T-helper 2 cell treated with Interferon-gamma antibody and Interleukin-4, amounts not matched to agents 100 ng/mL and 5 ng/mL, for 36 hours (primary cell): ENCODE measurements around the gene TMEM204. TPM values are rescaled to one million over a fixed set of nuclear protein-coding genes. Genes with fewer than 3 reads are reported as not detected.

Experiments used
- intact Hi-C: fragments of 100-400 bp; cut with micrococcal nuclease; formaldehyde crosslinking; loops from one replicate; pipeline ENCODE4 v1.15.1; 2023
- total RNA-seq: library from RNA; stranded (reverse); gene quantifications from 2 replicates; pipeline ENCODE4 v1.2.3, GENCODE V29; 2022

Gene TMEM204
- total RNA-seq, 1 donor from 2014 or later: 40.3 TPM

DNA sequence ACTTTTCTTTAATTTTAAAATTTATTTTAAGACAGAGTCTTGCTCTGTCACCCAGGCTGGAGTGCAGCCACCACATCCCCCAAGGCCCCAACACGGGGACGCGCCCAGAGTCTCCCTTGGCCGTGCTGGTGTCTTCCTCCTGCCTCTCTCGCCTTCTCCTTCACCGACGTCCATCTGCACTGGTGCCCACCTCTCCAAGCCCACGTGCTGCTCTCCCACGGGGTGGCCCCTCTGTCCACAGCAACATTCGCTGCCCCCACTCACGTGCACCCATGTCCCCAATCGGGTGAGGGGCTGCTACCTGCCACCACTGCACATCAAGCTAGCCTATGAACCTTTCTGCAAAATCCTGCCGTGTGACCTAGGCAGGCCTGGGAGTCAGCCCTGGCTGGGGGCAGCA is 3.1 kb downstream of the TMEM204 start:
- intact Hi-C loops: loop anchor here (5.0 kb wide), 1 partner anchor 114 kb away; the partner anchor contains the start of gene UQCC4

DNA sequence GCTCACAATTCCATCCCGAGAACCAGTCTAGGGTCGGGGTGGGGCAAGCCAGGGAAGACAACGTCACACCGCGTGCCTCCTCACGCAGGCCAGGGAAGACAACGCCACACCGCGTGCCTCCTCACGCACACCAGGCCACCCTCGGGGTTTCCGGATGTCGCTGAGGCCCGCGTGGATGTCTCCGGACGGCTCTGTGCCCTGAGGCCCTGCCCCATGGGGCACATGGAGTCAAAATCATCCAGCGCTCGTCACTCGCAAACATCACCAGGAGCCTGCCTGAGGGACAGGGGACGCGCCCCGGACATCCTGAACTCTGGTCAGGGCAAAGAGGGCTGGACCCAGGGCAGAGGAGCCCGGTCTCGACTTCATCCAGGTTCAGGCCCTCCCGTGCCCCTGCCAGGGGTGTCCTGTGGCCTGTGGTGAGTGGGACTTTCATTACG is 3.7 kb downstream of the TMEM204 start:
- intact Hi-C loops: loop anchor here (5.0 kb wide), 1 partner anchor 115 kb away; the partner anchor contains the start of gene UQCC4

DNA sequence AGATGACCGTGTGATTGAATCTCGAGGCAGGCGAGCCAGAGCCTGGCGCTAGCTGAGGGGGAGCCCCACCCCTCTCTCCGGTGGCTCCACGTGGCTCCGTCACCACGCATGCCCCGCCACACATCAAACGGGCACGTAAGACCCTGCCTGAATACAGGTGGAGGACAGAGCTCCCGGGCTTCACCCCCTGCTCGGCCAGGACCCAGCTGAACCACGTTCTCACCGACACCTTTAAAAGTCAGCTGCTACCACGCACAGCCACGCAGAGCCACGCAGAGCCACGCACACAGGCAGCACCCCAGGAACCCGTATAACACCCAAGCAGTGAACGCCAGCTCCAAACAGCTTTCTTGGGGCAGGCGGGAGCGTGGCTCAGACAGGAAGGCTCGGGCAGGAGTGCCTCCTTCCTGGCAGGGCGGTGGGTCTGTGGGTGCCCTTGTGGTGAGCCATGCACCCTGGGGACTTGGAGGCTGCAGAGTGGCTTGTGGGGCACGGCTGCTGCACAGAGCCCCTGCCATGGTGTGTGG is 4.4 kb downstream of the TMEM204 start:
- intact Hi-C loops: loop anchor here (5.0 kb wide), 1 partner anchor 116 kb away; the partner anchor contains the start of gene UQCC4

DNA sequence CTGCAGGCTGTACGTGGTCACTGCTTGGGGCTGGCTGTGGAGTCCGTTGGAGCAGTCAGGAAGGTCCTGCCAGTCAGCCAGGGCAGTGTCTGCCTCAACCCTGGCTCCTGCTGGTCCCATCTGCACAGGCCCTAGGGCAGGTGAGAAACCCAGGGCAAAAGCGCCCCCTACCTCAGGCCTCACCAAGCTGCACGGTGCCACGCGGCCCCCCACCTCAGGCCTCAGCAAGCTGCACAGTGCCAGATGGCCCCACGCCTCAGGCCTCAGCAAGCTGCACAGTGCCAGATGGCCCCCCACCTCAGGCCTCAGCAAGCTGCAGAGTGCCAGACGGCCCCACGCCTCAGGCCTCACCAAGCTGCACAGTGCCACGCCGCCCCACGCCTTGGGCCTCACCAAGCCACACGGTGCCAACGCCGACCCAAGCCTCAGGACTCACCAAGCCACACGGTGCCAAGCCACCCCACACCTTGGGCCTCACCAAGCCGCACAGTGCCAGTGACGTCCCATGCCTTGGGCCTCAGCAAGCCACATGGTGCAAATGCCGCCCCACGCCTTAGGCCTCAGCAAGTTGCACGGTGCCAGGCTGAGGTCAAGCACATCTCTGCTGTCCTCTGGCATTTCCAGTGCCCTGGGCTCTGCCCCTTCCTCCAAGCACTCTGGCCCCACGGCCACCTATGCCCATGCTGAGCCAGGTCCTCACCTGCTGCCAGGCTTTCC is 5.5 kb downstream of the TMEM204 start:
- intact Hi-C loops: loop anchor here (5.0 kb wide), 1 partner anchor 117 kb away; the partner anchor contains the start of gene UQCC4

DNA sequence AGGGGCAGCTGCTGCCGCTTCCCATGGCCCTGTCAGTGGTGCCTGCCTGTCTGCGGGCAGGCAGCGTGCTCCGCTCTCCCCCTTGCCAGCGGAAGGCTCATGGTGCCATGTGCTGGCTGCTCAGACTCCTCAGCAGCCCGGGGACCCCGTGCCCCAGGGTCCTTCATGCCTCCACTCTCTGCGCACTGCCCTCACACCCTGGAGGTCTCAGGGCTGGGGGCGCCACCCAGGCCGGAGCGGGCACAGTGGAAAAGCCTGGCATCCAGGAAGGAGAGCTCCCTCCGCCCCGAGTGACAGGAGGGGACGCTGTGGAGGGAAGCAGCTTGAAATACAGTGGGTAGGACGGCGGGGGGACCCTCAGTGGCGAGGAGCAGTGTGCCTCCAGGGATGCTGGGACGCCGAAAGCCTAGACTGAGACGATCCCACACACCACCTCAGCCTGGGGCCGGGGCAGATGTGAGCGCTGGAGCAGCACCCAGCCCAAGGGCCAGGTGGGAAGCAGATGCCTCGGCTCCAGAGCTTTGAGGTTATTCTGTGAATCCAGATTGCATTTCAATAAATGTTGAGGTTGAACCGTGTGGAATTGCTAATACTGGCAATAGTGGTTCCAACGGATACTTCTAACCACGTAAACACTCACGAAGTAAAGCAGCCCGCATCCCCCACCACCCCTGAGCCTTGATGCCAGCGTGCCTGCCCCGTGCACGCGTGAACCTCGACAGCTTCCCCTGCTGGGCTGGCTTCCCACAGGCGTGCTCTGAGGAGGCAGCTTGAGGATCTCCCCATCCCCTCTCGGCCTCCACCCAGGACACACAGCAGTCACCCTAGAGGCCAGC is 6.5 kb downstream of the TMEM204 start:
- intact Hi-C loops: loop anchor here (5.0 kb wide), 1 partner anchor 118 kb away; the partner anchor contains the start of gene UQCC4

DNA sequence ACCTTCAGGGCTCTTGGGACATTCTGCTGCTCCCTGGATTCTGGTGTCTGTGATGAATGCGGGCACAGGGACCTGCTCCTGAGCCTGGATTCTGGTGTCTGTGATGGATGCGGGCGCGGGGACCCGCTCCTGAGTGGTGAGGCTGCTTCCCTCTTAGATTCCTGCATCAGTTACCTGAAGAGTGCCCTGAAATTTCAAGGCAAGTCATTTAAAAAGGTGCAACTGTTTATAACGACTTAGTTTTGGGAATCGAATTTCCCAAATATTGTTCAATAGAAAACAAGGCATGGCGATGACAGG is 7.0 kb downstream of the TMEM204 start:
- intact Hi-C loops: no loop called here

DNA sequence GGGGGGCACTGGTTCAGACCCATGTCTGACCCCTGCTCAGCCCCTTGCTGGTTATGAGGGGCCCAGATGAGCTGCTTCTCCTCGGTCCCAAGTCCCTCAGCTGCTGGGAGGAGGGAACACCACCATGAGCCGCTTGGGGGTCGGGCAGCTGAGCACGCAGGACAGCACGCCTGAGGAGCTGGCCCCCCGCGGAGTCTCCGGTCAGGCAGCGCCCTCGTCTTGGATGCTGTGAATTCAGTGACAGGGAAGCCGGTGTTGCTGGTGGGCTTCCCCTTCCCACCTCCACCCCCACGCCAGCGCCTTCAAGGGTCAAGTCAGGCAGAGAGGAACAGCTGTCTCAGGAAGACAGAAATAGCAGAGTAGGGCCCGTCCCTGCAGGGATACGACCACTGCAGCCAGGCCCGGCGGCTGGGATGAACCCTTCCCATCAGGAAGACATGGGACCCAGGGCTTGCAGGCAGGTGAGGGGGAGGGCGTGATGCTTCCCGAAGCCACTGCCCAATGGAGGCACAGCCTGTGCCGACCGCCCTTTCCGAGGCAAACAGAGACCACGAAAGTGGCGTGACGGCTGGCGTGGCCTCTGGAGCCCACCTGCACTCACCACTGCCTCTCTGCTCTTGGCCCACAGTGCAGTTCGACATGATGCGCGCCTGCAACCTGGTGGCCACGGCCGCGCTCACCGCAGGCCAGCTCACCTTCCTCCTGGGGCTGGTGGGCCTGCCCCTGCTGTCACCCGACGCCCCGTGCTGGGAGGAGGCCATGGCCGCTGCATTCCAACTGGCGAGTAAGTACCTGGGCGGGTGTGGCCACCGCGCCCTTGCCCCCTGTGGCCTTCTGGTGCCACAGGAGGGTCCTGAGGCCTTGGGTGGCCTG is 8.1 kb downstream of the TMEM204 start:
- intact Hi-C loops: loop anchor here (2.0 kb wide), 1 partner anchor 49 kb away; the partner anchor contains the start of gene TELO2

DNA sequence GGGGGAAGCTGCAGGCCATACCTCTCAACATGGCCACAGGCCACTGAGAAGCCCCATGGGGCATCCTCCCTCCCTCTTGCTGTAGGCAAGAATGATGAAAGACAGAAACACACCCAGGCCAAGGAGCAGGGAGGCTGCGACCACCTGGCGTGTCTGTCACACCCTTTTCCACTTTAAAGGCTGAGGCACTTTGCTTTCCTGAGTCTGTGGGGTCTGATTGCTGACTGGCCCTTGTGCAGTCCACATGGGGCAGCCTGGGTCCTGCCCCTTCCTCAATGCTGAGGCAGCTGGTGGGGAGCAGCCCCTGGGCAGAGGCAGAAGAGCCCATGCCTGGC is 8.7 kb downstream of the TMEM204 start:
- intact Hi-C loops: loop anchor here (2.0 kb wide), 1 partner anchor 49 kb away; the partner anchor contains the start of gene TELO2

DNA sequence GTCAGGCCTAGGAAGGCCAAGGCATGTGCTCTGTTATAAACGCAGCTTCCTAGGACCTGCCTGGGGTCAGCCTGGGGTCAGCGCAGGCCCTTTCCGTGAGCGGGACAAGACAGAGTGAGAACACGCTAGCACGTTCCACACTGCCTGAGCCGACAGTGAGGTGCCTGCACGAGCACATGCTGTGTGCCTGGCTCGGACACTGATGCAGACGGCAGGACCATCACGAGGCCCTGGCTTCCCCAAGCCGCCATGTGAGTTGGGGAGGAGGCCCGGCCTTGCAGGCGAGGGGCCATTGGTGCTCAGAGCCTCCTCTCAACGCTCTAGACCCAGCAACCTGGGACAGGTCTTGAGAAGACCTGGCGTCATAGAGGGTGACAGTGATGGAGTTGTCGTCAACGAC is 9.1 kb downstream of the TMEM204 start:
- intact Hi-C loops: loop anchor here (2.0 kb wide), 1 partner anchor 50 kb away; the partner anchor contains the start of gene TELO2

DNA sequence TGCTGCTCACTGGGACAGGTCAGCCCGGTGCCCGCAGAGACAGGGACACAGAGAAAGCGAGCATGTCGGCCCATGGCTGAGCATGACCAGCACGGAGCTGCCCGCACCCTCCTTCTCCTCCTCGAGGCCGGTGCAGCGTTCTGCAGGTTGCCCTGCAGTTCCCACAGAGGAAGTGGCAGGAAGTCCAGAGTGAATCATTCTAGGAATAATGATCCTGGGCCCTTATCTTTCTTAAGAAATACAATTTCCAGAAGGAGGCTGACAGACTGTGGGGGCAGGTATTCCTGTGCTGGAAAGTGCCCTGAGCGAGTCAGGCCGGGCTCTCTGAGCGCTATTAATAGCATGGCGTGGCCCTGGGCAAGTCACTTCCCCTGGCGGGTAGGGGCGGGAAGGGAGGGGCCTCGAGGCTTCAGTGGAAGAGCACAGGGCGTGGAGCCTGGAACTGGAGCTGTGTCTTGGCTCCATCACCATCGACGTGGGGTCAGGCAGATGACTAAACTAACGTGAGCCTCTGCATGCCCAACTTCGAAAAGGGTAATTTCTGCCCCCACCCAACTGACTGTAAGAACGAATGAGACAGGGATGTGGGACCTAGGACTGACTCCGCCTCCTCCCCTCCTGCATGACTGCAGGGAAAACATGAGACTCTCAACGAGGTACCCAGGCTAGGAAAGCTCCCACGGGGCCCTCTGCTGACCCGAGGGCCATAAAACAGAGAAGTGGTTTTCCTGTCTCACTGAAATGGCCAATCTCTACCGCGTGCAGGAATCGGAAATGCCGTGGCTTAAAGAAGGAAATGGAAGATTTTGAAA is 9.8 kb downstream of the TMEM204 start:
- intact Hi-C loops: loop anchor here (1.0 to 2.0 kb wide), 3 partner anchors 8 to 68 kb away; partner anchors contain the start of gene TELO2

DNA sequence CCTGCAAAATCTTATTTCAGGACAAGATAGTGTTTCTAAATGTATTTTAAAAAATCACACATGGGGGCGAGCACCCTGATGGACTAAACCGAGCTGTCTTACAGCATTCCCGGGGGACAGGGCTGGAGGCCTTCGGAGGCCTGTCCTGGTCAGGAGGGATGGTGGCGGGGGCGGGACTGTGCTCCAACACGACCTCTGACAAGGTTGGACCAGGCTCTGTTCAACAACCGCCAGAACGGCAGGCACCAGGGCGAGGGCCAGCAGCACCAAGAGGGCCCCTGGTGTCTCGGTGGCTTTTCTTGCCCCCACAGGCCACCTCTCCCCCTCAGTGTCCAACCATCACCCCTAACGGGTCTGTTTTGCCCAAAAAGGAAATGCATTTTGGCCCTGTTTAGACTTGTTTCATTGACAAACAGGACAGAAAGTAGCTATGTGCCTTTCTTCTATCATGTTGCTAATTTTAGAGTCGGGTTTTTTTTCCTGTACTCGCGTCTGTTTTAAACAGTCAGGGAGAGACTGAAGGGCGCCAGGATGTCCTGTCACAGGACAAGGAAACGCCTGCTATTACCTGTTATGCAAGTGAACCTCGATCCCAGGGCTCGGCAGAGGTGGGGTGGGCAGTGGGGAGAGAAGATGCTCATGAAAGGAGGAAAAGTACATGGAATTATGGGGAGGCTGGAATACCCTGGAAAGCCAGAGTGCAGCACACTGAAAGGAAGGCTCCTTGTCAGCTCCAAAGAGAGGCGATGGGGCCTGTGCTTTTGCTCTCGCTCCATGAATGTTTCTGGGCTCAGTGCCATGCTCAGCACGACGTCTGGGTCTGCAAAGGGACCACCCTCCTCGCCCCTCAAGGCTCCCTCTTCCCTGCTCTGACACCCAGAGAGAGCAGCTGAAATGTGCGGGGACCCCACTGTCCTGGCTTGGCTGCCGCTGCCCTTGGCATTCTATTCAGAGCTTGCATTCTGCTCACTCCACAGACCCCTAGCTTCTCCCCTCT is 11.9 kb downstream of the TMEM204 start:
- intact Hi-C loops: no loop called here

DNA sequence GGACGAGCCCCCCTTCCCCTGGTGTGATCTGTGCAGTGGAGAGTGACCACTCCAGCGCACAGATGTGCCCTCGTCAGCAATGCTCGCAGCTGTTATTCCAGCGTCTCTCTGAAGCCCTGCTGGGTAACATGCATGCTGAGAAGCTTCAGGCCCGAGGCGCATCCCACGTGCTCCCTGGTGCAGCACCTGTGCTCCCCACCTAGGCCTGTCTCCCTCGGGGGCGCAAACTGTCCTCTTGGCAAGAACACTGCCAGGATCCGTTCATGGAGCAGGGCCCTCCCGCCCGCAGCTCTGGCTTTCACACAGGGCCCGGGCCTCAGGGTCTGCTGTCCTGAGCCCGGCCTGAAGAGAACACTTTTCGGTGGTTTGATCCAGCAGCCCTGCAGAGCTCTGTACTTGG is 13.0 kb downstream of the TMEM204 start:
- intact Hi-C loops: no loop called here

DNA sequence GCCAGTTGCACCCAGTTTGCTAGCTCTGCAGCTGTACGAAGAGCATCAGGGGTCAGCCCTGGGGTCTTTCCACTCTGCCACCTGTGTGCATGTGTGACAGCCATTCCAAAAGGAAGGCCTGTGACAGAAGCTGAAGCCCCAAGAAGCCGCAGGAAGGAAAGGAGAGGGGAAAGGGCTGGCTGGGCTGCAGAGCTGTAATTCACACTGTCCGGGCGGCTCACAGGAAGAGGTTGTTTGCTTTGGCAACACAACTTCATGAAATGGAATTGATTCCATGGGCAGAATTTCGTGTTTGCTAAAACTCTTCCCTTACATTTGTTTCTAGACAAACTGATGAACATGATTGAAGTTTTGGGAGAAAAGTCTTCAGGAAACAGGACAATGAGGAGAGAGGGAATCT is 14.8 kb downstream of the TMEM204 start:
- intact Hi-C loops: no loop called here

DNA sequence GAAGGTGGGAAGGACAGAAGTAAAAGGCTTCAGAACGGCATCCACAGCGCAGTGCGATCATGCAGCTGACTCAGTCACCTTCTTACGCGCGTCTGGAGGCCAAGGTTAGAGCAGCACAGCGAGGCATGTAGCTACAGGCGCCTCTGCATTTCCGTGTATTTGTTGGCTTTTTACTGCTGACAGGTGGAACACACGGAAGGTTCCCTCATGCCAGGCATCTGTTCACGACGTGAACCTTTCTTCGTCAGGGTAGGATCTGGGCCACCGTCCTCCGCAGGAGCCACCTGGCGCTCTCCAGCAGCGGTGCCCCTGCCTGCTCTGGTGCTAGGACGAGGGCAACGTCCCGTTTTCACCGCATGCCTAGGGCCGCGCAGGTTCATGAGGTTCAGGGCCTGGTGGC is 15.3 kb downstream of the TMEM204 start:
- intact Hi-C loops: no loop called here

DNA sequence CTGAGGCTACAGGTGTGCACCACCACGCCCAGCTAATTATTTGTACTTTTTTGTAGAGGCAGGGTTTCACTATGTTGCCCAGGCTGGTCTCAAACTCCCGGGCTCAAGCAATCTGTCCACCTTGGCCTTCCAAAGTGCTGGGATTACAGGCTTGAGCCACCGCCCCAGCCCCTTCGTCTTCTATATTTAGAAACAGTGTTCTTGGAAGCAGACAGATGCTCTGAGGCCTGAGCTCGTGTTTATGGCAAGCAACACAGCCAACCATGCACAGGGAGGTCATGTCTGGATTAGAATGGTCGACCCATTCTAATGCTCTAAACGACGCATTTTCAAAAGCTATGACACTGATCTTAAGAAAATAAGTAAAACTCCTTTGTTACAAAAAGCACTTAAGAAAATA is 16.6 kb downstream of the TMEM204 start:
- intact Hi-C loops: no loop called here

DNA sequence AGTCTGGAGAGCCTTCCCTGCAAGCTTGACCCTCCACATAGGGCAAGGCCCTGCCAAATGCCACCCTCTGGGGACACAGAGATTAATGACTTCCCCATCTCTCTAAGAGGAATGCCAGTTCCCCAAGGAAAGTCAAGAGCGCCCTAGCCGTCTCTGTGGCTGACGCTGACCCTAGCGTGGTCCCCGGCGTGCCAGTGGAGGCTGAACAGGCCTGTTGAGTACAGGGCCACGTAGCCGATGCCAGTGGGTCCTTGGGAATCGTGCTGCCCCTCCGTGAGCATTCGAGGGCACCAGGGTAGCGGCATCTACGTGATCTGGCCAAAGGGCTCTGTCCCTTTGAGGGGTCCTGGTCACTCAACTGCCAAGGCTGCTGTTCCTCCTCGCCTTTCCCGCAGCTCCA is 17.2 kb downstream of the TMEM204 start:
- intact Hi-C loops: no loop called here

DNA sequence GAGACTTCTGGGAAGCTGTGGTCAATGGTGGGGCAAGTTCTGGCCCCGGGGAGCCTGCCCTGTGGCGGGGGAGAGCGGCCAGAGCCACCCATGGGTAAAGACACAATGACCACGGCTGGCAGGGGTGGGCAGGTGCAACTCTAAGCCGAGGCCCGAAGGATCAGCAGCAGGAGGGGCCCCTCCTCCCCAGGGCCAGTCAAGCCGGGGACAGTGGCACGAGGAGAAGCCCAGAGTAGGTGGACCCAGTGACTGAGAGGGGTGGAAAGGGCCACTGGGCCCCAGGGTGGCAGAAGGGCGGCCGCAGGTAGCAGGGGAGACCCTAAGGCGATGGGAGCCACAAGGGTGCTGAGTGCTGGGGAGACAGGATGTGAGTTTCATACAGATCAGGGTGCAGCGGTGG is 17.7 kb downstream of the TMEM204 start:
- intact Hi-C loops: no loop called here

DNA sequence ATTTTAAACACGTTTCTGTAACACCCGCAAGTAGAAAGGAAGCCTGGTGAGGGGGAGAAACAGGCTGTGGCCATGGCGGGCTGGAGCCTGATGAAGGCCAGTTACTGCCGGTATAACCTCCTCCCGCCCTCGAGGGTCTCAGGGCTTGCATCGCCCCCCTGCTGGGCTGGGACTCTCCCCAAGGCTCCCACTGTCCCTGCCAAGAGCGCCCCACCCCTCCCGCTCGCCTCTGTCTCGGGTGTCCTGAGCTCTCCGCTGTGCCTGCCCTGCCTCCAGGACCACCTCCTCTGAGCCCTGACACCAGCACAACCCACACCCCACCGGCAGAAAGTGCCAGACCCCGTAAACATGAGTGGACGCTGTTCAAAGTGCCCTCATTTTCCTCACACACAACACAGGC is 18.7 kb downstream of the TMEM204 start:
- intact Hi-C loops: no loop called here
